HG03135 (cell line): ENCODE data around the gene RFX4.

ENCODE experiments used
- ATAC-seq: cut with Tn5 transposase; IDR thresholded peaks from one replicate; pipeline ENCODE4 v1.9.1; 2021; ENCODE audit warnings: mild to moderate bottlenecking, moderate library complexity; ENCODE audit not compliant: unreplicated experiment

The RFX4 gene

DNA sequence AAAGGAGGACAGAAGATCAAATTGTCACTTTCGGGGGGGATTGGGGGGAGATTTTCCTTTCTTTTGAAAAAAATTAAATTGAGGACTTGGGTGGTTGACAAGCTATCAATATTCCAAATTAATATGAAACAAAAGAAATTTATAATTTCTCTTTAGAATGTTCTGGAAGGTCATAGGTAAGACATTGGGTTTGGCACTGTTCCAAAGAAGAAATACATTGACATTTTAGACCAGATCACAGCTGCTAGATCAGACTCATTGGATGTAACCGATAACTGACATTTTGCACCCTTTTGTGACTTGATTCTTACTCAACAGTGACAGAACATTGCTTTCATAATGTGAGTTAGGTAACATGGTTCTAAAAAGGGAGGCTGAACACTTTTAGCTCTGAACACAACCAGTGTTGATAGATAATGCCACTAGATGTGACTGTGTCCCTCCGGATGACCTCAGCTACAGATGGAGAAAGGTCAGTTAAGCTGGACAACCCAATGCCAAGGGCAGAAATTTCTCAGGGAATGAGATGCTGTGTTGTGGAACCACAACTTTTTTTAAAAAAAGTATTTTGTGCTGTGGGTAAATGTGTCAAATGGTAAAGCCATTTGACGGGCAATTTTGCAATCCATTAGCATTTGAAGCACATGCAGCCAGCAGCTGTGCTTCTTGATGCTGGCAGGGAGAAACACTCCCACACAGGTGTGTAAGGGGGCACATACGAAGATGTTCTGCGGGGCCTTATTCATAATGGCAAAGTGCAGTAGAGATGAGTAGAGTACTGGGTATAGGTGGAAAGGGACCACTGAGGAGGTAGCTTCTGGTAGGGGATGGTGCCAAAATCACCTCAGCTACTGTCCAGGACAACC, 62.9 kb downstream of the RFX4 start:
- ATAC-seq = no peak

DNA sequence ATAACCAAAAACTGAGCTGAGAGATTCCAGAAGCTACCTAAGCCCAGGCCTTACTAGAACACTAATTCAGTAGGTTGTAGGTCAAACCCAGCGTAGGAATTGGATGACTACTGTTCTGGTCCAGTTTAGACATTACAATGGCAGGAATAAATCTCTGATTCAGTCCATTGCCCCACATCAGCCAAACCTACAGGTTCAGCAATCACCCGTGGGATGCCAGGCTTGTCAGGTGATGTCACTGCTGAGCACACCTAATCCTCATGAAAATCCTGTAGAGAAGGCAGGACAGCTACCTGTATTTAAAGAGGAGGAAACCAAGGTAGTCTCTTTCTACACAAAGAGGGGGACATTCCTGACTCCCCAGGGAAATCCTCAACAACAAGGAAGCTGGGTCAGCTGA, 63.7 kb downstream of the RFX4 start:
- ATAC-seq = no peak

DNA sequence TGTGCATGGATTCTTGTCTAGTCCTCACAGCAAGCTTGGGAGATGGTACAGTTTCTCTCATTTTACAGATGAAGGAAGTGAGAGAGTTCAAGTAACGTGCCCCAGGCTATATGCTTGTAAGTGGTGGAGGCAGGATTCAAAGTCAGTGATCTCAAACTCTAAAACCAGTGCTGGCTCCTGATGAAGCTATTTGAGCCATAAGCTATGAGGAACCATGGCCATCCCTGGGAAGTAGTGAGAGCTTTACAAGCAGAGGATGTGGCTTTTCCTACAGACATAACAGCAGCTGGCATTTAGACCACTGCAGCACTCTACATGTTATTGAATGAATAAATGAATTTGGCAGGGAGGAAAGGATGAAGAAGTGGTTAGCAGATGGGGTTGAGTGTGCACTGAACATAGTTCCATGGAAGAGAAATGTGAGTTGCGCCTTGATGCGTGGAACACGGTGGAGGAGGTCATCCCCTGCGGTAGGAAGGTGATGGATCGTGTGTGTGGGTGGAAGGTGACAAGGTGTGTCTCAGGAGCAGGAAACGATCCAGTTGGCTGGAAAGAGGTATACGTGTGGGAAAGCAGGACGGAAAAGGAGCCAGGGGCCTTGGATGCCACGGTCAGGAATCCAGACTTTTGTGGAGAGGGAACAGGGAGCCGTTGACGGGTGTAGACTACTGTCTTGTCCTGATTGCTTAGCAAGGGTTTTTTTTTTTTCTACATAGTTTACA, 65.2 kb downstream of the RFX4 start:
- ATAC-seq = no peak

DNA sequence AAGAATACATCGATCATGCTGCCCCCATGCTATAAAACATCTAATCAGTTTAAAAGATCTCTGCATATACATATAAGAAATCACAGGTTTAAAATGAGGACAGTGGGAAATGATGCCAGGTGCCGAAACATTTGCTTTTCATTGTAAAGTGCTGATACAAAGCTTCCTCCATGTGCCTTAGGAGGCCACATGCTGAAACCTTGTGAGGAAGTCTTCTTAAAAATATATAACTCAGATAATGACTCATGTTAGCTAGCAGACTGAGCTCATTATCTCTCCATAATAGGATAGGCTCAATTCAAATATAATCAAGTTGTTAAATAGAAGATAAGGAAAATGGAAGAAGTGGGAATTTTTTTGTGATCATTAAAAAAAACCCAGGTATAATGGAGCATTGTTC, 65.9 kb downstream of the RFX4 start:
- ATAC-seq = no peak

DNA sequence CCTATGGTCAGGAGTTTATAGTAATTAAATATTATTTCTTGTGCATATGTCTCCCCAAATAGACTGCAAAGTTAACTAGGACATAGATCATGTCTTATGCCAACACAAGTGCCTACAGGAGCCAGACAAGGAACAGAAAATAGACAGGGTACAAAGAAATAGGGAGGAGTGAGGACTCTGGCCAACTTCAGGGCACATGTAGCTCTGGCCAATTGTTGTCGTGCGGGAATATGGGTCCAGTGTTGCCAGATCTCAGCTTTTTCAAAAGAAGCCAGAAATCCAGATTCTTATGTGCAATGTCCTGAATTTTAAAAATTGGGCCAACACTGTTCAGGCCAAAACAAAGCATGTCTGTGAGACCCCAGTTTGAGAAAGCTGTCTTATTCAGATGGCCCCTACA, 68.7 kb downstream of the RFX4 start:
- ATAC-seq = no peak

DNA sequence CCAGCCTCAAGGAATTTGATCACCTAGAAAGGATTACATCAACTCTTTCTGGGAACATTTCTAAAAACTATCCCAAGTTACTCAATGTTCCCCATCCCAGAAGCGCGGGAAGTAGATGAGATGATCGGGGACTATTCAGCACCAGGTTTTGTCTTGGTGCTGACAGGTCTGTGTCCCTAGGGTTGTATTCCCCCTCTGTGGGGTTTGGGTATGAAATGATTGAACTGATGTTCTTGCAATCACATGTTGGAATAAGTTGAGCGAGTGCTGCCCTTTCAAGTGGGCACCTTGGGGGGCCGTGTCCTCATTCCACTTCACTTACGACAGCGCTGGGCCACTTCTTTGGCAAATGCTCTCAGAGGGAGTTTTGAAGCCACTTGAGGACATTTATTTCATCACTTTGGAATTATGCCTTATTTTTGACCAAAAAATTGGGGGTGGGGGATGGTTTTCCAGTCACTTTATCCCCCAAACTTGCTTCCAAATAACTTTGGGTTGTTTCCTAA, 69.8 kb downstream of the RFX4 start:
- ATAC-seq = no peak

DNA sequence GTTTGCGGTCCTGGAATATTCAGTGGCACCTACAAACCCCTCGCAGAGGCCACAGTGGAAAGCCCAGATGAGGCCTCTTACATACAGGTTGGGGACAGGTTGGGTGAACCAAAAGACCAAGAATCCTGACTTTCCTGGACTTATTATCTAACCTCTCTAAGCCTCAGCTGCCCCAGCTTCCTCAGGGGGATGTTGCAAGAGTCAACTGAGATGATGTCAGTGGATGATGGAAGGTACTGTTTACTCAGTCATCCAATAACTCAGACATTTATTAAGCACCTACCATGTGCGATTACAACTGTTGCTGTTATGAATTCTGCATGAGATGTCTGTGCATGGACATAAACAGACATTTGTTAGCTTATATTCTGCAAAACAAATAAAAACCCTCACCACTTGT, 72.8 kb downstream of the RFX4 start:
- no peak for ATAC-seq

DNA sequence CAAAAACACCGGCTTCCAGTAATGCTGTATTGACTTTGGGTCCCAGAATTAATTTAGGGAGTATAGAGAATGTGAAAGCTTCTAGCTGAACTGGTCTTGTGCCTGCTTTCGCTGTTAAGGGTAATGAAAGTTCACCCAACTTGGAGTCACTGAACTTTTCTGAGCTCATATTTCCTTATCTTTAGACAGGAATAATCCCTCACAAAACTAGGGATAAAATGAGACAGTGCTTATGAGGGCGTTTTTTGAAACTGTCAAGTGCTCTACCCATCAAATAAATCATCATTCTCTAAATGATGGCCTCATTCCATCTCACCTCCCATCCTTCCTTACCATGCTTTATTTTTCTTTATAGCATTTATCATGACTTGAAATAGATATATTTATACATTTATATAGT, 74.7 kb downstream of the RFX4 start:
- ATAC-seq = no peak

DNA sequence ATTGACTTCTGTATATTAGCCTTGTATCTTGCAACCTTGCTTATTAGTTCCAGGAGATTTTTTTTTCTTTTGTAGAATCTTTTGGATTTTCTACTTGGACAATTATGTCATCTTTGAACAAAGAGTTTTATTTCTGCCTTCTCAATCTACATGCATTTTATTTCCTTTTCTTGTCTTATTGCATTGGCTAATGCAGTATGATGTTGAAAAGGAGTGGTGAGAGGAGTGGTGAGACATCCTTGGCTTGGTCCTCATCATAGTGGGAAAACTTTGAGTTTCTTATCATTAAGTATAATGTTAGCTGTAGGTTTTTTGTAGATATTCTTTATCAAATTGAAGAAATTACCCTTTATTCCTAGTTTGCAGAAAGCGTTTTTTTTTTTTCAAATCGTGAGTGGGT, 80.6 kb downstream of the RFX4 start:
- ATAC-seq = no peak

DNA sequence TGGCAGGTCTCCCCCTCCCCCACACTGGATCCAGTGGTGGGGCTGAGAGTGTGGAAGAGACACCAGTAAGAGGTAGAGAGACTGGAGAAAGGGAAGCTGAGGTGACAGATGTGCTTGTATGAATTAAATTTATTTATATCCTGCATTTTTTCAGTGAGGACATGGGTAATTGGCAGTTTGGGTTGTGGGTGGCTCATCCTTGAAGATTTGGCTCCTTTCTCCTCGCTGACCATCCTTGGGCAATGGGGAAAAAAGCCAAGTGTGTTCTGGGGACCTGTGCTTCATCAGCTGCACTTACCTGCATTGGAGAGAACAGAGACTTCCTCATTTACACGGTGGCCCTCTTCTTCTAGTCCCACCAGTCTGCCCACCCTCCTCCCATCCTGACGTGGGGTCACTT, 86.4 kb downstream of the RFX4 start:
- ATAC-seq = no peak

DNA sequence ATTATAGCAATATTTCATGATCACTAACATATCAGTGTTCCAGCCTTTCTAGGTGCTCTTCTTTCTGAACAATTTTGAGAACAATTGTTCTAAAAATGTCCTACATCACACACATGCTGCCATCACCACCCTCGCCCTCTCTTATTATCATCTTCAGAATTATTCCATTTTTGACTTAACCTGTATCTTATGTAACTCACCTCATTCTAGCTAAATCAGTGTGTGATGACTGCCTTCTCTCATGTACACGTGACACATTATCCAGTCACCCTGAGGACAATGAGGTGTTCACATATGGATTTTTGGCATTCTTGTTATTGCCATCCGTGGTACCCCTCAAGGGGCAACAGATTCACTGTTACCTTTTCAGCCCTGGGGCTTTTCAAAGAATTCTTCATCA, 87.3 kb downstream of the RFX4 start:
- no peak for ATAC-seq

DNA sequence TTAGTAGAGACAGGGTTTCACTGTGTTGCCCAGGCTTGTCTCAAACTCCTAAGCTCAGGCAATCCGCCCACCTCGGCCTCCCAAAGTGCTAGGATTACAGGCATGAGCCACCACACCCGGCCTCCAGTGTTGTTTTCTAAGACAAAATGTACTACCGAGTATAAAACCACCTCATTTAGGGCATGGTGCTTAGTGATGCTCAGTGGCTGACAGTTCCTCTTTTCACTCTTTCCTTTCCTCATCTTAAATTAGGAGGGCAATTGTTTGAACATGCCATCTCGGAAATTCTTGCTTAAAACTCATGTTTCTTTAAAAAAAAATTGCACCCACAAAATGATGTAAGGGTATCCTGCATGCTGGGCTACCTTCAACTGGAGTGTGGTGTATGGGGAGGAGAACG, 89.0 kb downstream of the RFX4 start:
- no peak for ATAC-seq

DNA sequence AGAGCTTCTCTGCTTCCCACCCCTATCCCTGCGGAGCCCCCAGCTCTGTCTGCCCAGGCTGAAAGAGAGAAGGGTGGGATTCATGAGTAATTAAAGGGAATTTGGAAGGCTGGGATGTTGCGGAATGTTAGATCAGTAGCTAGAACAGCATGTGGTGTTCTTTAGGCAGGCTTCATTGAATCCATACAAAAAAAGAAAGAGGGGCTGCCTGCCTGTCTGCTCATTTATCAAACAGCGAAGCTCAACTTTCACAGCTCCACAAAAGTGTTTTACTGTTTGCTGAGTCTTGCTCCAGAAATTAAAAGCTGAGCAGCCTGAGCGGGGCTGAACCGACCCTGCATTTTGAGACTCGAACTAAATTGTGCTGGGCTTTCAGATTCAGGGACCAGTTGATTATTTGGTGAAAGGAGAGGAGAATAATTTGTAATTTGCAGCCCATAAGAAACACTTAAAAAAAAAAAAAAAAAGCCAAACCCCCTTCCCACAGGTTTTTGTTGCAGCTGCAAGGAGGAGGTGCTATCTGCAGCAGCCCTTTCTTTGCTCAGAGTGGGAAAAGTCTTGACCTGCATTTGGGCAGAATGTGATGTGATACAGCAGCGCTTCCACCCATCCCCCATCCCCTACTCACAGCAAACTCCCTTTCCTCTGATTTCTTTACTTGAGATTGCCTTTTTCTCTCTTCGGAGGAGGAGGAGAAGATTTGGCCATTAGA, 89.7 kb downstream of the RFX4 start:
- ATAC-seq = no peak

DNA sequence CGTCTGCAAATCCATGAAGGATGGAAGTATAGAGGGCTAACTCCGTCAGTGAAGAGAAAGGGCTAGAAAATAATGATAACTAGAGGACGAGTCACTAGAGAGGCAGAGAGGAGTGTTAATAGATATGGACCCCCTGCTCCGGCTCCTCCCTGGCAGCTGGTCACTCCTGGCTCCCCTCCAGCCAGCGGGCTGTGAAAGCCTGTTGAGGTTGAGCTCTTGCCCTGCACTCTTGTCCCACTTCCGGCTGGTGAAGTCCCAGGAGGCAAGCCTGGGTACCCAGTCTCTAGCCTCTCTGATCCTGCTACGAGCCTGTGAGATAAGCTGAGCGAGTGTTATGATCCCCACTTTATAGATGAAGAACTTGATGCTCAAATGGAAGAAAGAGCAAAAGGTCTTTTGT, 90.3 kb downstream of the RFX4 start:
- no peak for ATAC-seq

DNA sequence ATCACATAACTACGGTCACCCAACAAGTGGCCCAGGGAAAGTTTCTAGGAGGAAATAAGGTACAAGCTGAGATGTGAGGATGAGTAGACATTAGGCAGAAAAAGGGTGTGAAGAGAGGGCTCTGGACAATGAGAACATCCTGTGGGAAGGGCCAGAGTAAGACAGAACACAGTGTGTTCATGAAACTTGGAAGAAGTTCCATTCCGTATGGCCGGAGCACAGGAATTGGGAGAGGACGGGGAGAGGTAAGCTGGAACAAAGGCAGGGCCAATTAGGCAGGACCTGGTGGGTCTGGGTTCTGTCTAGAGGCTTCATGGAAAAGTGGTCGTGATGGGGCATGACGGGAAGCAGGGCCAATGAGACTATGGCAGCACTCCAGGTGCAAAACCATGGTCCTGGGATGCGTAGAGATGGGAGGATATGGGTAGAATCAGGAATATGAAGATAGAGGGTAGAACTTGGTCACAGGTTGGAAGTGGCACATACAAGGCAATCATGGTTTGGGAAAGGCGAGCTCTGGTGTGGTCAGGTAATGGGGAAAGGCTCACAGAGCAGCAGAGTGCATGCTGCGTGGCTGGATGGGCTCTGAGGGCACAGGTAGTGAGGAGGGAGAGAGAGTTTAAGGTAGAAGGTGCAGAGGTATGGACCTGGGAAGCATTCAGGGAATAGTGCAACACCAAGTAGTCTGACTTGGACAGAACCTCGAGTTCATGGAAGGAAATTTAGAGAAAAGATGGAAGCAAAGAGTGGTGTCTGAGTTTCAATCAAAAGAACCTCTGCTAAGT, 93.0 kb downstream of the RFX4 start:
- ATAC-seq = no peak

DNA sequence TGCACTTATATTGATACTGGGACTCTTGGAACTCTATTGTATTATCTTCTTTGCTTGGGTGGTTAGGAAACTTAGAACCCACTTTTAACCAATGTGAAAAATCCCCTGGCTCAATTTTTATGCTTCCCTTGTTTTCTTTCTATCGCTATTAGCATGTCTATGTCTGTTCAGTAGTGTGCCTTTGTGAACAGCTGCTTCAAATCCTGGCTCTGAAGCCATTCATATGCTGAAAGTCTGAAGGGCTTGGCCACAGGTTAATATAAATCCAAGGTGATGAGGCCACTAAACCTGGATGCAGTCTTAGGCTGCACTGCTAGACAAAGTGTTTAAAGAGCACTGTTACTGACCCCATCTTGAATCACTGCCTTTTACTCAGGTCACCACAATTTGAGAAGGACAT, 96.8 kb downstream of the RFX4 start:
- ATAC-seq = no peak

DNA sequence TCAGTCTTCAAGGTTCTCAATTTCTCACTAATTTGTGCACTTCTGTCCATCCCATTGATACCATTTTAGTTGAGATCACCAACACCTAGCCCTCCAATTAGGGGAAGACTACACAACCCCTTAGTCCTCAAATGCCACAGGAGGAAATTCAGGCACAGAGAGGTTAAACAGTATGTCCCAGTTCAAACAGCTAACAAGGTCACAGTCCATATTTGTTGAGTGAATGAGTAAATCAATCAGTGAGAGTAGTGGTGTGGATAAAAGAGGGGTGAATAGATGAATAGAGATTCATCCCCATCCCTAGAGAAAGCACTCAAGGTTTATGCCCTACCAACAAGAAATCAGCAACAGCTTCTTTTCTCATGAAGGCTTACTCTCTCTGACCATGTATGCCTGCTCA, 97.5 kb downstream of the RFX4 start:
- no peak for ATAC-seq

DNA sequence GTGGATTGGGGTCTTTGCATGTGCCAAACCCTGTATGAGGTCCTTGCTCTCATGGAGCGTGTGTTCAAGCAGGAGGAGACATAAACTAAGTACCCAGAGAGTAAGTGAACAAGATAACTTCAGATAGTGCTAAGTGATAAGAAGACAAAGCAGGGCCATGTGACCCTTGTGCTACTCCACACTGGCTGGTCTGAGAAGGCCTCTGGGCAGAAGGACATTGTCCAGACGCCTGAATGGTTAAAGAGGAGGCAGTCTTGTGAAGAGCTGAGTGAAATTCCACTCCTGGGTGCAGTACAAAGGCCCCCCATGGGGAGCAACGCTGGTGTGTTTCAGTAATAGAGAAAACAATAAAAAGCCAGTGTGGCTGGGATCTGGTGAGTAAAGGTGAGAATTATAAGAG, 98.4 kb downstream of the RFX4 start:
- ATAC-seq = no peak

DNA sequence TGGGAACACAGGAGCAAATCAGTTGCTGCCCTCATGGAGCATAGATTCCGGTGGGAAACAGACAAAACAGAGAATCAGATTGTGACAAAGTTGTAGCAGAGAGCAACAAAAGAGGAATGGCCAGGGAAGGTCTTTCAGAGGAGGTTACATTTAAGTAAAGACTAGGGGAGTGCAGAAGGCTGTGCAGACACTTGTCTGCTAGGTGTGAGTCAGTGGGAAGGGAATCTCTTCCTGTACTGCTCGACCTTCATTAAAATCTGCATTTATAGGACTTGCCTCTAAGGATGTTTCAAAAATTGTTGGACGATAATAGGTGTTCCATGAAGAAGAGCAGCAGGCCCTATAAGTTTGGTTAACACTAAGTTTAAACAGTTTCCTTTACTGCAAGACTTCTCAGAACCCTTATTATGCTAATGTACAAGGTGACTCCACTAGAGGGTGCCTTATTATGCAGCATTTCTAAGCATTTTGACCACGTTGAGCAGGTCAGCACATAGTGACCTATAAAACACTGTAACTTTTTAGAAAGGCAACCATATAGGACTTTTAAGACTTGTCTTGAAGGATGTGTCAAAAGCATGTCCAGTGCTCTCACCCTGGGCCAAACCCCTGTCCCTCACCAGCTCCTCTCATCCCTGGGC, 99.9 kb downstream of the RFX4 start:
- no peak for ATAC-seq

DNA sequence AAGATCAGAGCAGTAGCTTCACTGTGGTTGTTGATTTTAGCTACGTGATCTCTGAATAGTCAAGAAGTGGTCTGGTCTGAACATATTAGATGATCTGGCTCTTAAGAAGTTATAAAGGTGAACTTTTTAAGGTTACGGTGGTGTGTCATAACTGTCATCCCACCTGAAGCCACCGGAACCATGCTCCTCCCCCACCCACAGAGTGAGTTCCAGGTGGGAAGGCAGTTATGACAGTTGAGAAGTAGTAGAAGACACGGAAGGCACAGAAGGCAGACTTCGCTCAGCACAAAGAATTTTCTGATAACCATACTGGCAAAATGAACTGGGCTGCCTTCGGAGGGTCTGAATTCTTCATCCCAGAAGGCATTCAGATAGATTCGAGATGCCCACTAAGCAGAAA, 101.7 kb downstream of the RFX4 start:
- no peak for ATAC-seq
